ENCODE results near the gene MAML2.

Gene MAML2

DNA sequence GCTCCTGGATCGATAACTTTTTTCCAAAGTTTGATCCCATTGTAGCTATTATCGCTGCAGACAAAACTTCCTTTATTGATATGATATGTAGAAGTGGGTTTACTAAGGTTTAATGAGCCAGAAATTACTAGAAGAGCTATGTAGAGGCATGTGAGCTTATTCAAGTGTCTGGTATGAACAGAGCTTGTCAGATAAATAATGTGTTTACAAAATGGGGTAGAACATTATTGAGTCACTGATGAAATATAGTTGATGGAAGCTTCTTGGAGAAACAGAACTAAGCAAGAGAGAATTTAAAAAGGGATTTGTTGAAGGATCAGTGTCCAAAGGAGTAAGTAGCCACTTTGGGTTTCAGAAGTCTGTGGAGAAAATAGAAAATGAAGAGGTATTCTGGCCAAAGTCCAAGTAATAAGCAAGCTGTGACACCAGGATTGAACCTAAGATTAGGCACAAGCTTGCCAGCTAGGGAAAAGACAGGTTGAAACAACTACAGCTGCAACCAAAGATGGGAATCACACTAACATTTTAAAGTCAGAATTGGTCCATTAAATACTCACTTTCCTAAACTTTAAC is 104.3 kb downstream of the MAML2 start:
- DNase-seq (ENCODE audit: low read depth) = no peak

DNA sequence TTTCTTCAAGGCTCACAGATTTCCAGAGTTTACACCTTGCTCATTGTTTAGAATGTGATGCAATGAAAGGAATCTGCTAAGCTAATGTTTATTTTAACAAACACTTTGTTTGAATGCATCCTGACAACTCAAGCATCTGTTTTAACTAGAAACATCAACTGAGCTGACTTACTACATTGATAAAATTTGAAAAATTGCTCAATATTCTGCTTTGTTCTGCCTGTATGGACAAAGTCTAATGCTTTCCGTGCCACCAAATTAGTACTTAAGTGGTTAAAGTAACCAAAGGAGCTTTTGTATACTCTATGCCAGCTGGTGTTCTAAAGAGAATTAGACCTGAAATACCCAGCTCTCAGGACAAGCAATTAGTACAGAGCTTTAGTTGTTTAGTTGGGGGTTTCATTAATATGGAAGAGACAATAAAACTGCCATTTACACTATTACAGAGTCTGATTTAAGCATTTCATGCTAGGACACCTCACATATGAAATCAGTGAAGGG is 105.2 kb downstream of the MAML2 start:
- DNase-seq (ENCODE audit: low read depth) = peak; percentile 44

- peak; percentile 27 for DNase-seq (ENCODE audit: low read depth)
These were observed 107.2 kb downstream of the MAML2 start for GRCh38 chr11:96235751-96236150.

DNA sequence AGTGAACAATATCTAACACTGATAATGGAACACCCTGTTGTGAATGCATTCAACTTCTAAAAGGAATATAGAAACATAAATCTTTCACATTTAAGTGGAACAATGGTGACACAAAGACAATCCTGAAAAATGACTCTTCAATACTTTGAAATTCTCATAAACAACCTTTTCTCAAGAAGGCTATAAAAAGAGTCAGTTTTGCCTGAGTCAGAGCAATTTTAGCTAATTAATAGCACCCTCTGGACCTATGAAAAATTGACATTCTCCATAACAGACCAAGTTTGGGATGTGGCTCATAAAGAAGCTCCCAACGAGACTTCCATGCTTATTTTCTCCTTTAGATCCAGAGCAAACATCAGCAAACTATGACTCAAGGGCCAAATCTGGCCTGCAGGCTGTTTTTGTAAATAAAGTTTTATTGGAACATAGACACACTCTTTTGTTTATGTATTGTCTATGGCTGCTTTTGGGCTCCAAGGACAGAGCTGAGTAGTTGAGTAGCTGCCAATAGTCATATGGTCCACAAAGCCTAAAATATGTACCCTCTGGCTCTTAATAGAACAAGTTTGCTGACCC is 108.0 kb downstream of the MAML2 start:
- DNase-seq (ENCODE audit: low read depth) = no peak

GRCh38 chr11:96232132-96232531 is 110.9 kb downstream of the MAML2 start:
- DNase-seq (ENCODE audit: low read depth) = no peak

DNA sequence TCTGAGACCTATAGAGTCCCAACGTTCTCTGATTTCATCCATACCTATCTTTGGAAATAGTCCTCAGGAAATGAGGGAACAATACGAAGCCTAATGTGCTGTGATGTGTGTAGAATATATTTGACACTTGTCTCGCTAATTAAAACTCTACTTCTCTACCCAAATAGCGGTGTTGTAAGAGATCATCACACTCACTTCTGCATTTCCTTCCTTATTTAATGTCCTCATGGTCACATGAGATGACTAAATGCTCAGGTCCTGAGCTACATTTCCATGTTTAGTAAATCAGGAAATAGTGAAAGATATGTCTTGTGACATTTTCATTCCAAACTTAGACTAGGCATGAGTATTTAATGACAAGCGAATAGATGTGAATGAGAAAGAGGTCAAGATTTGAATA is 112.3 kb downstream of the MAML2 start:
- DNase-seq (ENCODE audit: low read depth) = no peak

DNA sequence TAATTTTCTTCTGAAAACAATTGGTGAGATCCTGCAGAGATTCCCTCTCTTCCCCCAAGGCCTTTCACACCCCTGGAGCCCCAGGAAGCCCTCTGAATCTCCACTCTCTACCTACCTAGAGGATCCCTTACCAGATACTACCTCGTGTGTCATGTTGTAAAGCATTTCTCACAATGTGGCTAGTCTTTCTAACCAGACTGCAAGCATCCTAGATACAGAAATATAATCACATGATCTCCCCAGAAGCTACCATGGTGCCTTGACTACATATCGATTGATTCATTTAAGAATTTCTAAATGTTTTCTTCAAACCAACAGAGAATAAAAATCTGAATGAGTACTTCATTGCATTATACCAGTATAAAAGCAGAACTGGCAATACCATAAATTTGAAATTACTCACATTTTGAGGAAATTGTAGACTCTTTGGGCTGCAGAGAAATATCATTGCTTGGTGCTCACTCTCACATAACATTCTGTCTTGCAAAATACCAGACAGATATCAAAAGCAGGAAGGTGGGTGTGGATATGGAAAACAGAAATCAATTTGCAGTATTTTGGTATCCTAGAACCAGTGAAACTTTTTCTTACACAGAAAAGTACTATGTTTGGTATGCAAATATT is 113.5 kb downstream of the MAML2 start:
- DNase-seq (ENCODE audit: low read depth) = no peak

DNA sequence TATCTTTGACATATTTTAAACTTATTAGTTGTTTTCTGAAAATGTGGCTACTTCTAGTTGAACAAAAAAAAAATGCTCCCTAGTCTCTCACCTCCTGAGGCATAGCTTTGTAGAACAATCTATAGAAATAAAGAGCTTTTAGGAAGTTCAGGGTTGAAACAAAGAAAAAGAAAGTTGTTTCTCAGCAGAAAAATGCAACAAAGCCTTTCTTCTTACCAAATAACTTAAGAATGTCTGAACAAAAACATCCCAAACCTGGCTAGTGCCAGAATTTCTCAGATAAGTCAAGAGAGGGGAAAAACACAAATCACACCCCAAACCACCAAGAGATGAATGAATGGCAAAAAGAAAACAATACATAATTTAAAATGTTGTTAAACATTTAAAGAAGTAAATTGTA is 114.1 kb downstream of the MAML2 start:
- DNase-seq (ENCODE audit: low read depth) = no peak

GRCh38 chr11:96228473-96228891 is 114.5 kb downstream of the MAML2 start:
- DNase-seq (ENCODE audit: low read depth) = peak; percentile 64

DNA sequence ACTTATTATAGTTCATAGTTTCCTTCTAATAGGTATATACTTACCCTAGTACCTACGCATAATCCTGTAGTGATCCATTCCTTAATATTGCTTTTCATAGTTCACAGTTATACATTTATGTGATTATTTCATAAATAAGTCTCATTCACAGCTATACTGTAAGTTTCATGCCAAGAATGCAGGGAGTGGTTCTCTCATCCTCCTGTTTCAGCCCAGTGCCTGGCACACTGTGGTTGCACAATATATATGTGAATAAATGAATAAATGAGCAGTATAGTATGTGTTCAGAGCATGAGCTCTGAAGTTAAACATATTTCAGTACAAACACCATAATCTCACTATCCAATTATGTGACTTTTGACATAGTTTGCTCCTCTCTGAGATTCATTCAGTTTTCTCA is 115.8 kb downstream of the MAML2 start:
- DNase-seq (ENCODE audit: low read depth) = no peak

DNA sequence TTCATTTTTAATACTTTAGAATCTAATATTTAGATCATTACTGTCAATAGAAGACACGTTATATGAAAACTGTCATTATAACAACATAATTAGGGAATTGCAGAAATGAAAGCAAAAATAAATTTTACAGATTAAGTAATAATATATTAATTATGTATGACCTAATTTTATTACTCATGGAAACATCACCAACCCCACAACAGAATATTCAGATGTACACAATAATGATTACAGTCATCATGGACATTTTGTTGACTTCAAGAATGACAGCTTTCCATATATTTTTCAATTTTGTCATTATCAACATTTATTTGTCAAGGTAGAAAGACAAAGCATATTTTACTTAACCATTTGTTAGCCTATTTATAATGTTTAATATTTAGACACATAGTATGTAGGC is 119.9 kb downstream of the MAML2 start:
- no peak for DNase-seq (ENCODE audit: low read depth)

DNA sequence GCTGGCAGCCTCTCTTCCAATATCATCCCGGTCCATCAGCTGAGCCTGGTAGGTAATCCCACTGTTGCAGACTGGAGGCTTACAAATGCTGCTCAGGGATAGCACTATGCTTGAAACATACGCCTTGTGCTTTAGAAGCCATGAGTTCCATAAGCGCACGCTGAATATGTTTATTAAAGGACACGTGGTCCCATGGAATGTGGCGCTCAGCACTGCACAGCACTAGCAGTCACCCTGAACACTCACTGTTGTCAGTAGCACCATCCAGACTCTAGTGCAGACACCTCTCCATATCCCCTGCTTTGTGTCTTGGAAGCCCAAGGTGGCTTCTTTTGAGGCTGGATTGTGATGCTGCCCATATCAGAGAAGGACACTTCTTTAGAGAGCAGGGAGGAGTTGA is 120.9 kb downstream of the MAML2 start:
- no peak for DNase-seq (ENCODE audit: low read depth)

DNA sequence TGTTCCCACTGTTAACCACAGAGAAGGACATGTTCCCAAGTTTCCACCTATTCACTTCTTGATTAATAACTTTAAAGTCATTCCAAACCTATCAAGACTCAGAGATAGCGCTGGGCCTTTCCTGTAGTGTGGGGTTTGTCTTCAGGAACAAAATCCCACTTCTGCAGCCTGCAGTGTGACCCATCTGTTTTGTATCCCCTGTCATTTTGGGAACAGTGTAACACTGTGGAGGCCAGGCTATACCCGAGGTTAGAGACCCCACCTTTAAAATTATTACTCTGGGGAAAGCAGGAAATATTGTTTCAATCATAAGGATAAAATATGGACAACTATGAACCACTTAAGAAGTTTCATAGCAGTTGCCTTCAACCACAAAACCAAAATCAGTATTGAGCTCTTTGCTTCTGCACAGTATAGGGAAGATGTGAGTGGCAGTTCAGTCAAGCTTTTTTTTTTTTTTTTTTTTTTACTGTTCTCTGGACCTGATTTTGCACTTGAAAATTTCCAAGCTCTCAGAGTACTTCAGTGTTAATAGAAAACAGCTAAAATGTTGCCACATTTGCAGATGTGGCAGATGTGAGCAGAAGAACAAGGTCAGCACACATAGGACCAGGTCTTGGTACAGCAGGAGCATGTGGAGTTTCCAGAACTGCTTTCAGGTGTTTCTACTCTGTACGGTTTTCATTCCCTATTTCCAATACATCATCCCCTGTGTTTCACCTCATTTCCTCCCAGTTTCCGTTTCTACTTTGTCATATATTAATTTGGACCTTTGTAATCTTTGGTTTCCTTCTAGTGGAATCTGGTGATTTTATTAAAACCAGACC is 121.5 kb downstream of the MAML2 start:
- DNase-seq (ENCODE audit: low read depth) = no peak

GRCh38 chr11:96219981-96220623 is 122.9 kb downstream of the MAML2 start:
- DNase-seq (ENCODE audit: low read depth) = peak; percentile 64

- DNase-seq (ENCODE audit: low read depth) = no peak
These were observed 124.1 kb downstream of the MAML2 start for GRCh38 chr11:96218901-96219300.

GRCh38 chr11:96218006-96218405 is 125.0 kb downstream of the MAML2 start:
- no peak for DNase-seq (ENCODE audit: low read depth)

DNA sequence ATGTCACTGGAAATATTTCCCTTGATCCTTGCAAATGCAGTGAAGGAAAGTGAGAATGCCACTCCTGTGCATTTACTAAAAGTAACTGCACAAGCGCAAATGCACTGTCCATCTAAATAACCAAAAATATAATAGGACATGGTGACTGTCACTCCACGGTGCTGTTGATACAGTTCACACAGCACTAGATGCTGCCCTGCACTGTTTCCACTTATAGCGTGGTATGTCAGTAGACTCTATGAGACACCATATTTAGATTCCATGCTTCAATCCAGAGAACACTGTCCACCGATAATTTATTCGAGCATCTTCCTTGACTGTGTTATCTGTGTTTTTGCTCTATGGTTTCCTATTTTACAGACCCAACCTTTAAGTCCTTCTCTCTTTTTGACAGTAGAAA is 125.8 kb downstream of the MAML2 start:
- DNase-seq (ENCODE audit: low read depth) = no peak

DNA sequence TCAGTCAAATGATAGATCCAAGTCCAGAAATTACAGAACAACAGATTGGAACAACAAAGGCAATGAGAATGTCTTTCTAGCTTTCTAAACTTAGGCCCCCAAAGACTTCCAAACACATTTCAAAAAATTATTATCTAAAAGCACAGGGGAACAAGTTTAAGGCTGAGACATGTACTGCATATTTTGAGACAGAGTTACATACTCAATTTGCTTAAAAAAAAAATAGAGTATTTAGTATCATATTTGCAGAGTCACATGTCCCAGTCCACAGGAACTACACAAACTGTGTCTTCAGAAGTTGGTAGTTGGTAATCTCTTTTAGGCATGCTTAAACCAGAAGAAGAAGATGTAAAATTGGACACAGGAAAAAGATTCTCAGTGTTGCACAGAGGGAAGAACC is 127.2 kb downstream of the MAML2 start:
- no peak for DNase-seq (ENCODE audit: low read depth)

GRCh38 chr11:96215110-96215782 is 127.7 kb downstream of the MAML2 start:
- DNase-seq (ENCODE audit: low read depth) = peak; percentile 45

GRCh38 chr11:96214777-96215109 is 128.3 kb downstream of the MAML2 start:
- no peak for DNase-seq (ENCODE audit: low read depth)

- DNase-seq (ENCODE audit: low read depth) = peak; percentile 61
These were observed 129.5 kb downstream of the MAML2 start for GRCh38 chr11:96213500-96213899.

DNA sequence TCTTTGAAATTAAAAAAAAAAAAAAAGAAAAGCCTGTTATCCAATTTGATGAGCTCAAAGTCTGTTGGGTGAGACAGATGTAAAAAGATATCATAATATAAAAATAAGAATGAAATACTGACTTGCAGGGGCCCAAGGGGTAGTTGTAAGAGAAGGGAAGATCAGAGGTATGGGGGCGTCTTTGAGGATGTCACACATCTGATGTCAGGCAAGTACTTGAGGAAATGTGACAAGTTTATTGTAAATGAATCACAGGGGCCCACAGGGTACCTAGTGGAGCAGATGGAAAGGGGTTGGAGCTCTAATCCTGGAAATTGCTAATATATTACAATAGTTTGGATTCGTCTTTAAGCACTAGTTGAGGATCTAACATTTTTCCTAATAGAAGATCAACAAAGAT is 131.6 kb downstream of the MAML2 start:
- DNase-seq (ENCODE audit: low read depth) = no peak
